Measurements from ENCODE around the gene SCP2. TPM values are rescaled to one million over a fixed set of nuclear protein-coding genes. Genes with fewer than 3 reads are reported as not detected.

Gene SCP2
- total RNA-seq, 1 experiment from 2014 or later: 56.4 TPM

- H3K27me3 Mint-ChIP-seq (ENCODE audit: low read depth): peaks cover 60% of the 10 kb centered on the region
- no peaks in the 10 kb centered on the region for H3K36me3 Mint-ChIP-seq
- no peak overlapping the region for H3K27ac Mint-ChIP-seq
- no peaks in the 10 kb centered on the region for H3K9me3 Mint-ChIP-seq
- no peak overlapping the region for H3K4me3 Mint-ChIP-seq
- TF ChIP-seq CDX4 (CRISPR knock-in tag; IDR thresholded peaks at IDR 0.05; ENCODE audit: borderline replicate concordance) (no peak), NFATC4 (CRISPR knock-in tag; IDR thresholded peaks at IDR 0.05) (no peak), SOX15 (CRISPR knock-in tag; IDR thresholded peaks at IDR 0.05) (no peak), GABPB1 (CRISPR knock-in tag; IDR thresholded peaks at IDR 0.05) (no peak), ARID4B (CRISPR knock-in tag; IDR thresholded peaks at IDR 0.05; ENCODE audit: borderline replicate concordance) (no peak), FOXJ3 (CRISPR knock-in tag; IDR thresholded peaks at IDR 0.05; ENCODE audit: borderline replicate concordance) (no peak), STAT6 (CRISPR knock-in tag; conservative IDR thresholded peaks at IDR 0.05; ENCODE audit: low read depth) (no peak), NFYB (CRISPR knock-in tag; conservative IDR thresholded peaks at IDR 0.05; ENCODE audit: low read depth) (no peak), ETV6 (CRISPR knock-in tag; IDR thresholded peaks at IDR 0.05) (no peak), ATF6 (CRISPR knock-in tag; IDR thresholded peaks at IDR 0.05) (no peak), ZNF138 (CRISPR knock-in tag; conservative IDR thresholded peaks at IDR 0.05) (no peak)
- DNase-seq (ENCODE audit: low spot score): no peak
- H3K4me1 Mint-ChIP-seq: peaks cover 9% of the 10 kb centered on the region
- ChIA-PET POLR2A (no interaction called here), CTCF (no interaction called here)
- no peak for ATAC-seq
These were observed 1.9 kb downstream of the SCP2 start for GRCh38 chr1:52929019-52929418.

GRCh38 chr1:52937433-52938182 is 10.5 kb downstream of the SCP2 start:
- DNase-seq (ENCODE audit: low spot score): no peak
- Mint-ChIP-seq H3K9me3 (no peaks in the 10 kb centered on the region), H3K4me1 (0 out of 2 replicates have a peak, but pooled peaks cover 4% of the 10 kb centered on the region), H3K36me3 (no peaks in the 10 kb centered on the region), H3K27ac (no peak overlapping the region), H3K4me3 (no peak overlapping the region), H3K27me3 (ENCODE audit: low read depth) (no peaks in the 10 kb centered on the region)
- ChIA-PET POLR2A (no interaction called here), CTCF (no interaction called here)
- no peak for ATAC-seq
- TF ChIP-seq AFF4 (CRISPR knock-in tag; IDR thresholded peaks at IDR 0.05; ENCODE audit: borderline replicate concordance) (no peak), ELF4 (CRISPR knock-in tag; IDR thresholded peaks at IDR 0.05; ENCODE audit: low read depth) (no peak), EMX1 (CRISPR knock-in tag; IDR thresholded peaks at IDR 0.05) (no peak), ZNF138 (CRISPR knock-in tag; conservative IDR thresholded peaks at IDR 0.05) (no peak), OVOL2 (CRISPR knock-in tag; IDR thresholded peaks at IDR 0.05; ENCODE audit: borderline replicate concordance) (no peak), HMGA2 (CRISPR knock-in tag; IDR thresholded peaks at IDR 0.05) (no peak), E2F5 (CRISPR knock-in tag; IDR thresholded peaks at IDR 0.05) (no peak), NFE2L1 (CRISPR knock-in tag; IDR thresholded peaks at IDR 0.05) (no peak)
